Panc1 (cell line): Measurements from ENCODE around the gene RASSF4. TPM values are rescaled to one million over a fixed set of nuclear protein-coding genes. Genes with fewer than 3 reads are reported as not detected.

Source experiments
- ATAC-seq: fragments of 200-7000 bp; cut with Tn5 transposase; 2 replicates; pipeline ENCODE4 v1.9.1; 2020; ENCODE audit warnings: mild to moderate bottlenecking, moderate library complexity
- BruUV-seq: library from RNA; stranded (reverse); fragments of 400-500 nt; replicated peaks from 2 replicates; lab custom pipeline; 2021; lab: Mats Ljungman, UMichigan
- CTCF ChIA-PET: fragments of 300-600 bp; sonication (Branson Sonifier 250); formaldehyde crosslinking; loops from one replicate; lab custom pipeline; 2022; ENCODE audit warnings: antibody characterized with exemption; lab: Charles Lee
- POLR2A ChIA-PET: fragments of 300-600 bp; sonication (Branson Sonifier 250); formaldehyde crosslinking; loops from one replicate; lab custom pipeline; 2022; ENCODE audit warnings: antibody characterized with exemption; lab: Charles Lee
- DNase-seq: peaks from one replicate; pipeline ENCODE4 v3.0.0-alpha.2; 2010; ENCODE audit warnings: low read depth, low spot score
- H3K27ac ChIP-seq: 2 replicates; pipeline ENCODE4 v1.5.1; 2011; ENCODE audit warnings: mild to moderate bottlenecking, low read length, inconsistent platforms
- H3K27me3 ChIP-seq: fragments of 200-500 bp; sonication (Bioruptor generic); 2 replicates; pipeline ENCODE4 v1.6.0; 2014; ENCODE audit warnings: low read length, inconsistent platforms; ENCODE audit not compliant: control insufficient read depth, insufficient read depth
- H3K36me3 ChIP-seq: fragments of 200-500 bp; sonication (Bioruptor generic); 2 replicates; pipeline ENCODE4 v1.5.1; 2014; ENCODE audit warnings: inconsistent platforms, mild to moderate bottlenecking, low read length, moderate library complexity; ENCODE audit not compliant: control insufficient read depth, insufficient read depth
- H3K4me1 ChIP-seq: 2 replicates; pipeline ENCODE4 v1.5.1; 2011; ENCODE audit warnings: inconsistent platforms, mild to moderate bottlenecking, low read length, moderate library complexity; ENCODE audit not compliant: control insufficient read depth, insufficient read depth
- H3K4me3 ChIP-seq, 2 experiments: 2 replicates each; pipeline ENCODE4 v1.5.1; 2011 to 2012; ENCODE audit warnings: low read depth in 2 of 2, low read length in 2 of 2, mild to moderate bottlenecking in 2 of 2, inconsistent platforms in 1 of 2, moderate library complexity in 1 of 2
- H3K9me3 ChIP-seq: fragments of 200-500 bp; sonication (Bioruptor generic); 2 replicates; pipeline ENCODE4 v1.5.1; 2014; ENCODE audit warnings: low read depth, mild to moderate bottlenecking, inconsistent platforms, low read length, moderate library complexity; ENCODE audit not compliant: control insufficient read depth, insufficient read depth
- CTCF ChIP-seq: fragments of 450-650 bp; IDR thresholded peaks from 2 replicates; pipeline ENCODE4 v1.5.1; 2017; ENCODE audit warnings: mild to moderate bottlenecking
- POLR2AphosphoS5 ChIP-seq: IDR thresholded peaks from 2 replicates; pipeline ENCODE4 v1.6.1; 2012; ENCODE audit warnings: mild to moderate bottlenecking, low read depth, low read length, moderate library complexity
- REST ChIP-seq, 2 experiments: IDR thresholded peaks; 2 replicates each; pipeline ENCODE4 v1.6.1; 2011 to 2012; ENCODE audit warnings: low read depth in 2 of 2, control low read depth in 1 of 2, low read length in 1 of 2, mild to moderate bottlenecking in 1 of 2, moderate library complexity in 1 of 2; ENCODE audit not compliant: insufficient read depth in 1 of 2
- SIN3A ChIP-seq: IDR thresholded peaks from 2 replicates; pipeline ENCODE4 v1.6.1; 2012; ENCODE audit warnings: low read depth, mild to moderate bottlenecking, low read length, moderate library complexity, borderline replicate concordance; ENCODE audit not compliant: insufficient read depth
- TCF7L2 ChIP-seq: IDR thresholded peaks from 2 replicates; pipeline ENCODE4 v1.6.1; 2011; ENCODE audit warnings: mild to moderate bottlenecking, low read depth, low read length, inconsistent platforms
- in situ Hi-C: cut with HindIII; loops from 2 replicates; pipeline ENCODE4 v1.10.0; 2016; ENCODE audit warnings: low sequenced_read_pairs, low pct_unique_long_range_greater_than_20kb
- intact Hi-C: fragments of 100-400 bp; cut with micrococcal nuclease; formaldehyde crosslinking; loops from one replicate; pipeline ENCODE4 v1.10.0; 2022; ENCODE audit not compliant: unreplicated experiment
- total RNA-seq: library from RNA; stranded (reverse); gene quantifications from one replicate; pipeline ENCODE4 v1.2.1, GENCODE V29; 2021; ENCODE audit not compliant: unreplicated experiment

RASSF4 gene
- total RNA-seq, 1 experiment from 2014 or later, result 13.9 TPM

DNA sequence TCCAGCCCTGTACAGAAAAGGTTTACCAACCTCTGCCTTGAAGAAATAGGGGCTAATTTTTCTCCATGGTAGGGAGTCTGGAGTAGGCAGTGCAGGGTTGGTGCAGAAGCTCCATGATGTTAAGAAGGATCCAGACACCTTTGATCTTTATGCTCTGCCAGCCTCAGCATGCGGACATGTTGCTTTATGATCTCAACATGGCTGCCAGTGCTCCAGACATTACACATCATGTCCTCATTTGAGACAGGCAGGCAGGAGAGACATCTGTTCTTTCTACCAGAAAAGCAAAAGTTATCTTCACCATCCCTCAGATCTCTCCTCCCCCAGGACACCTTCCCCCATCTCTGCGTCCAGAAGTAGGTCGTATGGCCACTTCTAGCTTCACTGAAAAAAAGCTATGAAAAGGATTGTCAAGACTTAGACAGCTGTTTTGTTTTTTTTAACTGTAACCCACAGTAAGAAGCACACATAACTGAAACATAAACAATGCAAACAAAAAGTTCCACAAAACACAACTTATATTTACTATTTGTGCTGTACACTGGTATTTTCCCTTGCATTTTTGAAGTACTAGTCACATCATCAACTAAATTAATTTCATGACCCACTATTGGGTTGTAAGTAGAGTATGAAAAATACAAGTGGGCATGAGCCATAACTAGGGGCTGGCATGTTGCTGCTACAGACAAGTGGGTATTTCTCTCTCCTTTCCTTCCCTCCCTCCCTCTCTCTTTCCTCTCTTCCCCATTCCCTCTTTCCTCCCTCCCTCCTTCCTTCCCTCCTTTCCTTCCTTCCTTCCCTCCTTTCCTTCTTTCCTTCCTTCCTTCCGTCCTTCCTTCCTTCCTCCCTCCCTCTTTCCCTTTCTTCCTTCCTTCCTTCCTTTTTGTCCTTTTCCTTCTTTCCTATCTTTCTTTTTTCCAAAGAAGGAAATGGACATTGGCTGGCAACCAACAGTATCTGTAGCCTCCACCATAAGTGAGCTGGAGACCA lies 2.6 kb upstream of the RASSF4 start:
- POLR2A ChIA-PET, result no interaction called here
- in situ Hi-C loops (no loop called here), intact Hi-C loops (no loop called here)
- ATAC-seq (no peak), DNase-seq (no peak)
- BruUV-seq, result no TSS peak
- H3K4me1 ChIP-seq, result peaks cover 26% of the 10 kb centered on the region
- no peak overlapping the region for H3K4me3 ChIP-seq
- no peaks in the 10 kb centered on the region for H3K36me3 ChIP-seq
- no peaks in the 10 kb centered on the region for H3K27me3 ChIP-seq
- no peak for TF ChIP-seq CTCF
- no peak for TF ChIP-seq POLR2AphosphoS5
- TF ChIP-seq TCF7L2, result no peak
- no peak for TF ChIP-seq SIN3A
- TF ChIP-seq REST (IDR thresholded peaks at IDR 0.05; ENCODE audit: insufficient read depth in 1 of 2, low read depth in 2 of 2, low read length in 1 of 2), result no peak
- CTCF ChIA-PET, result no interaction called here
- no peak overlapping the region for H3K27ac ChIP-seq
- no peaks in the 10 kb centered on the region for H3K9me3 ChIP-seq

DNA sequence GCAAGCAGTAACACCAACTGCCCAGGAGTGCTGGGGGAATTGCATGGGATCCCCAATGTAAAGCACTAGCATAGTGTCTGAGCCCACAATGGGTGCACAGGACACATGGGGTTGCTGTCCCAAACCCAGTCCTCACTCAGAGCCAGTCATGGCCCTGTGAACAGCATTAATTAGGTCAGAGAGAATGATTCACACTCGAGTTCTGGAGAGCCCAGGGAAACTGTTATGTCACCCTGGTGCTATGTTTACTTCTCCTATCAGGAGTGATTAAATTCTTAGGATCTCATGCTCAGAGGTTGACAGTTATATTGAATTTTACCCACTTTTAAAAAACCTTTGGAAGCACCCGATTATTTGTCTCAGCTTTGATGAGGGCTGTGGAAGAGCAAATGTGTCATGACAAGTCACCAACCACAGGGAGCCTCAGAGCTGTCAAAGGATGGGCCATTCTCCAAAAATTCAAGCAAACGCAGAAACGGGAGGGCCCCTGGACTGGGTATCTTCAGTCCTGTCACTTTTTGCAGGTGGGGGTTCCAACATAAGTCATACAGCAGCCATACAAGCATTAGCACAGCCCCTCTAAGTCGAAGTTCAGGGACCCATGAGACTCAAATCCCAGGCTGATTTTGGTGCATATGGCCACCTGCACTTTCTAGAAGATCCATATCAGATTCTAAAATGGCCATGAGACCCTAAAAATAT lies 1.3 kb upstream of the RASSF4 start:
- POLR2A ChIA-PET, result no interaction called here

More for the DNA sequence above, 1.3 kb upstream of the RASSF4 start:
- no TSS peak for BruUV-seq
- no peaks in the 10 kb centered on the region for H3K27me3 ChIP-seq
- peak overlapping the region; percentile 85 for H3K27ac ChIP-seq
- in situ Hi-C loops, result no loop called here
- CTCF ChIA-PET, result no interaction called here
- no peaks in the 10 kb centered on the region for H3K36me3 ChIP-seq
- DNase-seq, result no peak
- TF ChIP-seq POLR2AphosphoS5 (no peak), REST (IDR thresholded peaks at IDR 0.05; ENCODE audit: insufficient read depth in 1 of 2, low read depth in 2 of 2, low read length in 1 of 2) (no peak), TCF7L2 (no peak)
- peaks cover 28% of the 10 kb centered on the region for H3K4me1 ChIP-seq
- ATAC-seq, result no peak
- H3K9me3 ChIP-seq, result no peaks in the 10 kb centered on the region
- peak overlapping the region; percentile 73 to 78 for H3K4me3 ChIP-seq
- intact Hi-C loops, result no loop called here
